HEK293 (cell line): Measurements from ENCODE around the gene PGP.

Experiments used
- CTCF ChIA-PET: fragments of 350-600 bp; formaldehyde crosslinking; extraction: SDS; loops from one replicate; lab custom pipeline; 2021; ENCODE audit warnings: antibody characterized with exemption; lab: Yijun Ruan, JAX
- POLR2A ChIA-PET: fragments of 300-600 bp; formaldehyde crosslinking; extraction: SDS; loops from one replicate; lab custom pipeline; 2020; ENCODE audit warnings: antibody characterized with exemption, inconsistent platforms; lab: Yijun Ruan, JAX
- H3K27ac ChIP-seq: fragments of 200-500 bp; sonication (Bioruptor generic); 2 replicates; pipeline ENCODE4 v1.5.1; 2014; ENCODE audit warnings: low read depth, low read length, control low read depth, inconsistent platforms; ENCODE audit errors: extremely low read depth
- H3K36me3 ChIP-seq, 2 experiments: fragments of 200-500 bp in 1 of 2; sonication (Bioruptor generic) in 1 of 2; 1 replicate in 1 of 2; 2 replicates in 1 of 2; pipeline ENCODE4 v1.5.1; 2014 to 2017; ENCODE audit warnings: inconsistent platforms in 2 of 2, low read length in 2 of 2; ENCODE audit not compliant: control insufficient read depth in 2 of 2, insufficient read depth in 1 of 2
- H3K4me1 ChIP-seq: fragments of 200-500 bp; sonication (Bioruptor generic); 2 replicates; pipeline ENCODE4 v1.5.1; 2014; ENCODE audit warnings: mild to moderate bottlenecking, low read length, inconsistent platforms; ENCODE audit not compliant: control insufficient read depth, insufficient read depth
- H3K4me3 ChIP-seq: 2 replicates; pipeline ENCODE4 v1.5.1; 2011; ENCODE audit warnings: low read depth, mild to moderate bottlenecking, control low read depth, low read length, moderate library complexity
- H3K9me3 ChIP-seq: fragments of 200-500 bp; sonication (Bioruptor generic); 2 replicates; pipeline ENCODE4 v1.5.1; 2014; ENCODE audit warnings: low read depth, low read length, inconsistent platforms; ENCODE audit not compliant: control insufficient read depth, insufficient read depth
- BCL11B ChIP-seq: fragments of 450-650 bp; formaldehyde crosslinking; IDR thresholded peaks from 2 replicates; pipeline ENCODE4 v1.5.1; 2016; ENCODE audit warnings: low read depth, missing biosample characterization, missing genetic modification characterization
- GLIS2 ChIP-seq: fragments of 450-650 bp; formaldehyde crosslinking; IDR thresholded peaks from 2 replicates; pipeline ENCODE4 v1.5.1; 2016; ENCODE audit warnings: missing biosample characterization, missing genetic modification characterization
- HOXA7 ChIP-seq: sonication (generic); formaldehyde crosslinking; IDR thresholded peaks from 2 replicates; pipeline ENCODE4 v1.8.1; 2022; ENCODE audit warnings: missing genetic modification reagents, borderline replicate concordance
- KLF16 ChIP-seq: fragments of 450-650 bp; formaldehyde crosslinking; IDR thresholded peaks from 2 replicates; pipeline ENCODE4 v1.5.1; 2017; ENCODE audit warnings: missing biosample characterization, missing genetic modification characterization
- KLF17 ChIP-seq: fragments of 450-650 bp; formaldehyde crosslinking; IDR thresholded peaks from 2 replicates; pipeline ENCODE4 v1.5.1; 2016; ENCODE audit warnings: missing biosample characterization, missing genetic modification characterization
- PRDM2 ChIP-seq: fragments of 450-650 bp; formaldehyde crosslinking; IDR thresholded peaks from 2 replicates; pipeline ENCODE4 v1.5.1; 2016; ENCODE audit warnings: missing biosample characterization, missing genetic modification characterization, borderline replicate concordance
- ZFP37 ChIP-seq: fragments of 450-650 bp; formaldehyde crosslinking; IDR thresholded peaks from 2 replicates; pipeline ENCODE4 v1.5.1; 2016; ENCODE audit warnings: missing biosample characterization, missing genetic modification characterization
- ZFP69B ChIP-seq: fragments of 450-650 bp; formaldehyde crosslinking; IDR thresholded peaks from 2 replicates; pipeline ENCODE4 v1.5.1; 2016; ENCODE audit warnings: missing biosample characterization, missing genetic modification characterization
- ZNF175 ChIP-seq: fragments of 450-650 bp; formaldehyde crosslinking; IDR thresholded peaks from 2 replicates; pipeline ENCODE4 v1.5.1; 2016; ENCODE audit warnings: missing biosample characterization, missing genetic modification characterization
- ZNF23 ChIP-seq: fragments of 450-650 bp; formaldehyde crosslinking; IDR thresholded peaks from 2 replicates; pipeline ENCODE4 v1.5.1; 2016; ENCODE audit warnings: missing biosample characterization, missing genetic modification characterization, borderline replicate concordance
- ZNF24 ChIP-seq: fragments of 450-650 bp; formaldehyde crosslinking; IDR thresholded peaks from 2 replicates; pipeline ENCODE4 v1.5.1; 2016; ENCODE audit warnings: missing biosample characterization, missing genetic modification characterization
- ZNF324 ChIP-seq: fragments of 450-650 bp; formaldehyde crosslinking; IDR thresholded peaks from 2 replicates; pipeline ENCODE4 v1.5.1; 2016; ENCODE audit warnings: missing biosample characterization, missing genetic modification characterization
- ZNF335 ChIP-seq: fragments of 450-650 bp; formaldehyde crosslinking; conservative IDR thresholded peaks from 2 replicates; pipeline ENCODE4 v1.5.1; 2016; ENCODE audit warnings: missing biosample characterization, missing genetic modification characterization
- ZNF398 ChIP-seq: fragments of 450-650 bp; formaldehyde crosslinking; IDR thresholded peaks from 2 replicates; pipeline ENCODE4 v1.5.1; 2017; ENCODE audit warnings: missing biosample characterization, missing genetic modification characterization
- ZNF488 ChIP-seq: fragments of 450-650 bp; formaldehyde crosslinking; IDR thresholded peaks from 2 replicates; pipeline ENCODE4 v1.5.1; 2016; ENCODE audit warnings: missing biosample characterization, missing genetic modification characterization
- ZNF600 ChIP-seq: fragments of 450-650 bp; formaldehyde crosslinking; IDR thresholded peaks from 2 replicates; pipeline ENCODE4 v1.5.1; 2016; ENCODE audit warnings: missing biosample characterization, missing genetic modification characterization
- ZNF645 ChIP-seq: fragments of 450-650 bp; formaldehyde crosslinking; IDR thresholded peaks from 2 replicates; pipeline ENCODE4; 2016; ENCODE audit warnings: missing biosample characterization, missing genetic modification characterization
- ZNF76 ChIP-seq: fragments of 450-650 bp; formaldehyde crosslinking; IDR thresholded peaks from 2 replicates; pipeline ENCODE4; 2016; ENCODE audit warnings: low read depth, missing biosample characterization, missing genetic modification characterization, borderline replicate concordance
- ZNF777 ChIP-seq: fragments of 450-650 bp; formaldehyde crosslinking; IDR thresholded peaks from 2 replicates; pipeline ENCODE4 v1.5.1; 2017; ENCODE audit warnings: missing biosample characterization, missing genetic modification characterization, borderline replicate concordance
- ZXDB ChIP-seq: fragments of 450-650 bp; formaldehyde crosslinking; IDR thresholded peaks from 2 replicates; pipeline ENCODE4 v1.5.1; 2016; ENCODE audit warnings: missing biosample characterization, missing genetic modification characterization
- TF ChIP-seq, protein P1 (sequence below): fragments of 450-650 bp; formaldehyde crosslinking; IDR thresholded peaks from 2 replicates; pipeline ENCODE4 v1.5.1; 2016; ENCODE audit warnings: missing biosample characterization, missing genetic modification characterization
- TF ChIP-seq, protein P2 (sequence below): sonication (generic); formaldehyde crosslinking; IDR thresholded peaks from 2 replicates; pipeline ENCODE4 v1.8.1; 2022; ENCODE audit warnings: mild to moderate bottlenecking, moderate library complexity, missing genetic modification reagents

The PGP gene

DNA sequence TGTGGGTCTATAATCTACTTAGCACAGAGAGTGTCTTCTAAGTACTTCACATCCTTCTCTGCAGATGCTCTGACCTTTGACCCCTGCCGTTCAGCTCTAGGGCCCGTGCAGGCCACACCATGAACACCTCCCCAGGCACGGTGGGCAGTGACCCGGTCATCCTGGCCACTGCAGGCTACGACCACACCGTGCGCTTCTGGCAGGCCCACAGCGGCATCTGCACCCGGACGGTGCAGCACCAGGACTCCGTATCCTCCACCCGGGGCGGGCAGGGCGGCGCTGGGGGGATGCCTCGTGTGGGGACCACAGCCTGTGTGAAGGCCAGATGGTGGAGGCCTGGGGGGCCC, 8.7 kb downstream of the PGP start:
- Histone ChIP-seq H3K9me3 (no peaks in the 10 kb centered on the region), H3K4me3 (peak overlapping the region; percentile 96), H3K27ac (peak overlapping the region; percentile 90), H3K4me1 (no peaks in the 10 kb centered on the region), H3K36me3 (peaks cover 0 to 35% of the 10 kb centered on the region in 2 experiments; a peak in 1 of 3 replicates)
- POLR2A ChIA-PET, result interaction anchor here (0.7 to 4.3 kb wide), 7 partner anchors 9 to 81 kb away, joined by 3 to 22 read pairs (median 6); partner anchors contain the start of genes DNASE1L2, PGP and TRAF7
- CTCF ChIA-PET, result interaction anchor here (0.5 to 1.7 kb wide), 2 partner anchors 11 to 49 kb away, joined by 3 to 6 read pairs; no protein-coding TSS in a partner anchor
- TF ChIP-seq ZXDB (tag by site-specific recombination) (no peak), GLIS2 (tag by site-specific recombination) (peak; percentile 34), ZNF324 (0 out of 2 replicates have a peak, but pooled peaks have one; percentile 49), PRDM2 (tag by site-specific recombination) (0 out of 2 replicates have a peak, but pooled peaks have one; percentile 39), ZNF488 (tag by site-specific recombination) (no peak), ZNF777 (tag by site-specific recombination) (no peak), ZNF23 (tag by site-specific recombination) (no peak), KLF17 (tag by site-specific recombination) (0 out of 2 replicates have a peak, but pooled peaks have one; percentile 18), ZNF175 (tag by site-specific recombination) (no peak), KLF16 (tag by site-specific recombination) (peak; percentile 13; the same call in 1 of the 2 replicates), ZNF398 (no peak; the same call in 1 of the 2 replicates), ZFP37 (tag by site-specific recombination) (0 out of 2 replicates have a peak, but pooled peaks have one; percentile 25), ZFP69B (tag by site-specific recombination) (peak; percentile 50; the same call in 1 of the 2 replicates), ZNF600 (peak; percentile 97), ZNF24 (no peak), ZNF335 (tag by site-specific recombination) (peak; percentile 23; the same call in 1 of the 2 replicates), BCL11B (tag by site-specific recombination) (peak; percentile 78), ZNF76 (tag by site-specific recombination) (no peak), HOXA7 (no peak), ZNF645 (tag by site-specific recombination) (no peak)
- TF ChIP-seq, protein P1, sequence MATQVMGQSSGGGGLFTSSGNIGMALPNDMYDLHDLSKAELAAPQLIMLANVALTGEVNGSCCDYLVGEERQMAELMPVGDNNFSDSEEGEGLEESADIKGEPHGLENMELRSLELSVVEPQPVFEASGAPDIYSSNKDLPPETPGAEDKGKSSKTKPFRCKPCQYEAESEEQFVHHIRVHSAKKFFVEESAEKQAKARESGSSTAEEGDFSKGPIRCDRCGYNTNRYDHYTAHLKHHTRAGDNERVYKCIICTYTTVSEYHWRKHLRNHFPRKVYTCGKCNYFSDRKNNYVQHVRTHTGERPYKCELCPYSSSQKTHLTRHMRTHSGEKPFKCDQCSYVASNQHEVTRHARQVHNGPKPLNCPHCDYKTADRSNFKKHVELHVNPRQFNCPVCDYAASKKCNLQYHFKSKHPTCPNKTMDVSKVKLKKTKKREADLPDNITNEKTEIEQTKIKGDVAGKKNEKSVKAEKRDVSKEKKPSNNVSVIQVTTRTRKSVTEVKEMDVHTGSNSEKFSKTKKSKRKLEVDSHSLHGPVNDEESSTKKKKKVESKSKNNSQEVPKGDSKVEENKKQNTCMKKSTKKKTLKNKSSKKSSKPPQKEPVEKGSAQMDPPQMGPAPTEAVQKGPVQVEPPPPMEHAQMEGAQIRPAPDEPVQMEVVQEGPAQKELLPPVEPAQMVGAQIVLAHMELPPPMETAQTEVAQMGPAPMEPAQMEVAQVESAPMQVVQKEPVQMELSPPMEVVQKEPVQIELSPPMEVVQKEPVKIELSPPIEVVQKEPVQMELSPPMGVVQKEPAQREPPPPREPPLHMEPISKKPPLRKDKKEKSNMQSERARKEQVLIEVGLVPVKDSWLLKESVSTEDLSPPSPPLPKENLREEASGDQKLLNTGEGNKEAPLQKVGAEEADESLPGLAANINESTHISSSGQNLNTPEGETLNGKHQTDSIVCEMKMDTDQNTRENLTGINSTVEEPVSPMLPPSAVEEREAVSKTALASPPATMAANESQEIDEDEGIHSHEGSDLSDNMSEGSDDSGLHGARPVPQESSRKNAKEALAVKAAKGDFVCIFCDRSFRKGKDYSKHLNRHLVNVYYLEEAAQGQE (tag by site-specific recombination), result no peak
- TF ChIP-seq, protein P2, sequence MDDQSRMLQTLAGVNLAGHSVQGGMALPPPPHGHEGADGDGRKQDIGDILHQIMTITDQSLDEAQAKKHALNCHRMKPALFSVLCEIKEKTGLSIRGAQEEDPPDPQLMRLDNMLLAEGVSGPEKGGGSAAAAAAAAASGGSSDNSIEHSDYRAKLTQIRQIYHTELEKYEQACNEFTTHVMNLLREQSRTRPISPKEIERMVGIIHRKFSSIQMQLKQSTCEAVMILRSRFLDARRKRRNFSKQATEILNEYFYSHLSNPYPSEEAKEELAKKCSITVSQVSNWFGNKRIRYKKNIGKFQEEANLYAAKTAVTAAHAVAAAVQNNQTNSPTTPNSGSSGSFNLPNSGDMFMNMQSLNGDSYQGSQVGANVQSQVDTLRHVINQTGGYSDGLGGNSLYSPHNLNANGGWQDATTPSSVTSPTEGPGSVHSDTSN, result peak; percentile 56; the same call in 1 of the 2 replicates
